A549 (cell line): ENCODE measurements around the gene GMIP. TPM values are rescaled to one million over a fixed set of nuclear protein-coding genes. Genes with fewer than 3 reads are reported as not detected.

Source experiments
- ATAC-seq, 2 experiments: fragments of 200-7000 bp in 1 of 2; fragments of >200 bp in 1 of 2; cut with Nextera tagmentation in 1 of 2; cut with Tn5 transposase in 1 of 2; 3 replicates each; pipeline versions ENCODE4 v1.8.0 to v1.9.1; 2018 to 2020; ENCODE audit warnings: mild to moderate bottlenecking in 1 of 2, moderate library complexity in 1 of 2
- CTCF ChIA-PET: fragments of 300-600 bp; sonication (Branson Sonifier 250); formaldehyde crosslinking; extraction: SDS; loops from one replicate; lab custom pipeline; 2021; ENCODE audit warnings: antibody characterized with exemption, inconsistent platforms; lab: Yijun Ruan, JAX
- POLR2A ChIA-PET: fragments of 350-600 bp; formaldehyde crosslinking; extraction: SDS; loops from one replicate; lab custom pipeline; 2021; ENCODE audit warnings: antibody characterized with exemption, inconsistent platforms; lab: Yijun Ruan, JAX
- DNase-seq, 2 experiments: peaks; one replicate each; pipeline versions ENCODE4 v3.0.0 to v3.0.0-alpha.2; 2011 to 2016; ENCODE audit warnings: low read depth in 1 of 2, low spot score in 1 of 2
- FAIRE-seq: peaks from 2 replicates; lab custom pipeline; 2011; peaks lifted over from hg19 to GRCh38; lab: Jason Lieb, UNC
- H3K27ac ChIP-seq, 2 experiments: fragments of >200 bp; sonication (Bioruptor Twin); formaldehyde crosslinking; 3 replicates each; pipeline ENCODE4 v1.5.1; 2016 to 2017
- H3K4me1 ChIP-seq: fragments of >200 bp; sonication (Bioruptor Twin); formaldehyde crosslinking; 3 replicates; pipeline ENCODE4 v1.6.1; 2016
- H3K4me2 ChIP-seq: fragments of >200 bp; sonication (Bioruptor Twin); formaldehyde crosslinking; 3 replicates; pipeline ENCODE4 v1.6.1; 2016
- H3K4me3 ChIP-seq: fragments of >200 bp; sonication (Bioruptor Twin); formaldehyde crosslinking; 3 replicates; pipeline ENCODE4 v1.5.1; 2016
- H3K9me3 ChIP-seq: fragments of >200 bp; sonication (Bioruptor Twin); formaldehyde crosslinking; 3 replicates; pipeline ENCODE4 v1.6.1; 2016
- CBX8 ChIP-seq: fragments of 200-600 bp; sonication (generic); IDR thresholded peaks from 2 replicates; pipeline ENCODE4 v1.6.1; 2016
- CTCF ChIP-seq: fragments of >200 bp; sonication (Bioruptor Twin); formaldehyde crosslinking; IDR thresholded peaks from 3 replicates; pipeline ENCODE4 v1.5.1; 2016
- EP300 ChIP-seq, 2 experiments: fragments of >200 bp; sonication (Bioruptor Twin); formaldehyde crosslinking; IDR thresholded peaks; 2 replicates in 1 of 2; 3 replicates in 1 of 2; pipeline ENCODE4 v1.6.1; 2016 to 2017
- FOSB ChIP-seq: fragments of 250-450 bp; sonication (Bioruptor Pico); IDR thresholded peaks from 2 replicates; pipeline ENCODE4 v1.5.0; 2020; ENCODE audit warnings: mild to moderate bottlenecking, moderate library complexity
- FOXS1 ChIP-seq: fragments of 250-450 bp; sonication (Bioruptor Pico); IDR thresholded peaks from 2 replicates; pipeline ENCODE4 v1.5.0; 2020; ENCODE audit warnings: mild to moderate bottlenecking, moderate library complexity
- GATA3 ChIP-seq: IDR thresholded peaks from 2 replicates; pipeline ENCODE4 v1.6.1; 2012; ENCODE audit warnings: borderline replicate concordance
- HEYL ChIP-seq: fragments of 250-450 bp; sonication (Bioruptor Pico); IDR thresholded peaks from 2 replicates; pipeline ENCODE4 v1.8.0; 2021; ENCODE audit warnings: mild to moderate bottlenecking, moderate library complexity
- HMGXB4 ChIP-seq: fragments of 250-450 bp; sonication (Bioruptor Pico); IDR thresholded peaks from 2 replicates; pipeline ENCODE4 v1.5.0; 2021; ENCODE audit warnings: mild to moderate bottlenecking, moderate library complexity, borderline replicate concordance
- HOXB5 ChIP-seq: fragments of 250-450 bp; sonication (Bioruptor Pico); IDR thresholded peaks from 2 replicates; pipeline ENCODE4 v1.5.0; 2020; ENCODE audit warnings: mild to moderate bottlenecking, moderate library complexity
- MAFK ChIP-seq: fragments of 450-650 bp; IDR thresholded peaks from 2 replicates; pipeline ENCODE4 v1.6.1; 2014; ENCODE audit not compliant: partially characterized antibody
- MYC ChIP-seq: IDR thresholded peaks from 2 replicates; pipeline ENCODE4 v1.6.1; 2012; ENCODE audit warnings: mild to moderate bottlenecking, inconsistent platforms, low read length, improper control_type of control experiment, borderline replicate concordance
- PHF8 ChIP-seq: fragments of 200-600 bp; sonication (generic); IDR thresholded peaks from 2 replicates; pipeline ENCODE4 v1.6.1; 2016; ENCODE audit warnings: low read depth, mild to moderate bottlenecking, antibody characterized with exemption, moderate library complexity, borderline replicate concordance
- POLR2AphosphoS2 ChIP-seq: conservative IDR thresholded peaks from 2 replicates; pipeline ENCODE4 v1.6.1; 2012; ENCODE audit warnings: low read length, improper control_type of control experiment, inconsistent platforms
- RAD21 ChIP-seq, 2 experiments: fragments of >200 bp in 1 of 2; sonication (Bioruptor Twin) in 1 of 2; formaldehyde crosslinking in 1 of 2; IDR thresholded peaks in 1 of 2; conservative IDR thresholded peaks in 1 of 2; 2 replicates in 1 of 2; 3 replicates in 1 of 2; pipeline ENCODE4 v1.6.1; 2012 to 2018; ENCODE audit warnings: inconsistent platforms in 1 of 2
- SMC3 ChIP-seq: fragments of >200 bp; sonication (Bioruptor Twin); formaldehyde crosslinking; IDR thresholded peaks from 3 replicates; pipeline ENCODE4 v1.6.1; 2018; ENCODE audit warnings: inconsistent platforms
- ZC3H11A ChIP-seq: fragments of 450-650 bp; IDR thresholded peaks from 2 replicates; pipeline ENCODE4 v1.6.1; 2014; ENCODE audit warnings: antibody characterized with exemption, mild to moderate bottlenecking
- WGBS: methylation state at CpG from one replicate; pipeline ENCODE4 v1.1.6; 2017; ENCODE audit errors: missing lambda C conversion rate; 5-methylcytosine and 5-hydroxymethylcytosine counted together
- polyA plus RNA-seq, 4 experiments: library from polyadenylated mRNA; depleted of rRNA in 3 of 4; stranded (reverse); fragments of >200 nt; fragmentation: RNase III in 1 of 4; extraction: RNeasy Plus Mini Kit Qiagen cat#74134 plus additional on column Dnase treatment in 1 of 4; gene quantifications; 2 replicates in 3 of 4; 3 replicates in 1 of 4; pipeline ENCODE4 v1.2.3, GENCODE V29; 2011 to 2017

Gene GMIP
- polyA plus RNA-seq, 2 of the 4 experiments (the other 2 are of a cell fraction), result 1.4 to 4.1 TPM

DNA sequence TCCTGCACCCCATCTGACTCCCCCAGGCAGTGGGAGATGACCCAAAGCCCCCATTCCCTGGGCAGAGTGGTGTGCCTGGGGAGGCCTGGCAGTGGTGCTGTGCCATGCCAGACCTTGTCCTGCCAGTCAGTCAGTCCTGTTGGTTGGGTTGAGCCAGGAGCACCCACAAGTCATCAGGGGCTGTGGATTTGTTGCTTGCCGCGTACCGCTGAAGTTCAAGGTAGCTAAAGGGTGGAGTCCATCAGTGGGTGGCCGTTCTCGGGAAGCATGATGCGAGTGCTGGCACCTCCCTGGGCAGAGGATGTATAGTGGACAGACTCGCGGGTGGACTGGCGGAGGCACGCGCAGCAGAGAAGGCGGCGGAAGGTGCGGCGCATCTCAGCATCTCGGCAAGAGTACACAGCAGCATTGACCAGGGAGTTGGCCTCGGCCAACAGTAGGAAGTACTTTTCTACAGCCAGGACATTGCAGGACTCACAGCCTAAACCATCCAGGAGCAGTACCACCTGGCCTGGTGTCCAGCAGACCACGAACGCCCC is 19.4 kb downstream of the GMIP start:
- no peaks in the 10 kb centered on the region for H3K9me3 ChIP-seq
- POLR2A ChIA-PET, result no interaction called here
- no peak overlapping the region for H3K27ac ChIP-seq
- CTCF ChIA-PET, result no interaction called here
- FAIRE-seq (no peak), DNase-seq (no peak), ATAC-seq (no peak)
- TF ChIP-seq EP300 (IDR thresholded peaks at IDR 0.05) (no peak), SMC3 (no peak), CTCF (no peak), FOXS1 (CRISPR knock-in tag) (no peak), PHF8 (no peak), GATA3 (no peak), HMGXB4 (CRISPR knock-in tag) (no peak), ZC3H11A (no peak)
- H3K4me2 ChIP-seq, result no peak overlapping the region
- 0 out of 3 replicates have a peak, but pooled peaks cover 2% of the 10 kb centered on the region for H3K4me1 ChIP-seq
- H3K4me3 ChIP-seq, result no peak overlapping the region
- 81% methylated on average over 13 of the region's 19 CpGs for WGBS

- 87% methylated on average over 5 of the region's 5 CpGs for WGBS
- no peak overlapping the region for H3K4me3 ChIP-seq
- TF ChIP-seq MAFK, result no peak
- no peak for TF ChIP-seq HOXB5 (CRISPR knock-in tag)
- TF ChIP-seq MYC, result no peak
- TF ChIP-seq POLR2AphosphoS2, result no peak
- no peak for TF ChIP-seq GATA3
- TF ChIP-seq HEYL (CRISPR knock-in tag), result no peak
- TF ChIP-seq CBX8, result no peak
- TF ChIP-seq, all 56 proteins: peak for 0
- ATAC-seq, result no peak
- Histone ChIP-seq H3K4me1 (0 out of 3 replicates have a peak, but pooled peaks cover 3% of the 10 kb centered on the region), H3K27ac (no peak overlapping the region), H3K4me2 (no peak overlapping the region), H3K9me3 (no peaks in the 10 kb centered on the region)
- ChIA-PET CTCF (no interaction called here), POLR2A (interaction anchor here (0.6 kb wide), 1 partner anchor 37 kb away, joined by 5 read pairs; no protein-coding TSS in a partner anchor)
- DNase-seq, result no peak
- no peak for FAIRE-seq
Observed at GRCh38 chr19:19623383-19623782, 20.1 kb downstream of the GMIP start.

- Histone ChIP-seq H3K4me2 (no peak overlapping the region), H3K4me1 (0 out of 3 replicates have a peak, but pooled peaks cover 4% of the 10 kb centered on the region), H3K4me3 (no peak overlapping the region), H3K9me3 (no peaks in the 10 kb centered on the region), H3K27ac (no peak overlapping the region)
- ChIA-PET CTCF (interaction anchor here (1.1 to 2.1 kb wide), 2 partner anchors 24 to 65 kb away, joined by 3 to 8 read pairs; partner anchors contain the start of gene GMIP), POLR2A (no interaction called here)
- 86% methylated on average over 7 of the region's 7 CpGs for WGBS
- FAIRE-seq (no peak), ATAC-seq (no peak), DNase-seq (no peak)
- no peak for TF ChIP-seq GATA3
- no peak for TF ChIP-seq RAD21 (conservative IDR thresholded peaks at IDR 0.05 in 1 of 2, IDR thresholded peaks at IDR 0.05 in 1 of 2)
- no peak for TF ChIP-seq FOSB (CRISPR knock-in tag)
Observed at GRCh38 chr19:19619849-19620210, 23.6 kb downstream of the GMIP start.
